Neural cell (in vitro differentiated cells): ENCODE data around the gene CD226. TPM values are rescaled to one million over a fixed set of nuclear protein-coding genes. Genes with fewer than 3 reads are reported as not detected.

Experiments used
- H2AFZ ChIP-seq: fragments of 200-600, 300-800 bp; sonication (generic), shearing (Covaris generic); 2 replicates; pipeline ENCODE4 v1.6.0; 2014; ENCODE audit warnings: low read depth, mild to moderate bottlenecking, antibody characterized with exemption, low read length, moderate library complexity
- H3F3A ChIP-seq: fragments of 200-600 bp; shearing (Covaris generic); 2 replicates; pipeline ENCODE4 v1.6.1; 2016; ENCODE audit warnings: mild to moderate bottlenecking, moderate library complexity, mixed read lengths, antibody characterized with exemption, low read length; ENCODE audit not compliant: insufficient read depth, poor library complexity, severe bottlenecking
- H3K27ac ChIP-seq: fragments of 200-600, 300-800 bp; sonication (generic), shearing (Covaris generic); 2 replicates; pipeline ENCODE4 v1.5.1; 2014; ENCODE audit warnings: mild to moderate bottlenecking, low read length, moderate library complexity
- H3K27me3 ChIP-seq: fragments of 300-800, 200-600 bp; sonication (generic), shearing (Covaris generic); 2 replicates; pipeline ENCODE4 v1.6.0; 2014; ENCODE audit warnings: mild to moderate bottlenecking, low read depth, low read length, moderate library complexity; ENCODE audit not compliant: insufficient read depth
- H3K36me3 ChIP-seq: fragments of 300-800, 200-600 bp; sonication (generic), shearing (Covaris generic); 2 replicates; pipeline ENCODE4 v1.5.1; 2014; ENCODE audit warnings: mild to moderate bottlenecking, antibody characterized with exemption, low read length, moderate library complexity; ENCODE audit not compliant: insufficient read depth
- H3K4me2 ChIP-seq: fragments of 300-800, 200-600 bp; sonication (generic), shearing (Covaris generic); 2 replicates; pipeline ENCODE4 v1.6.0; 2014; ENCODE audit warnings: mild to moderate bottlenecking, low read length
- H3K4me3 ChIP-seq: fragments of 300-800, 200-600 bp; sonication (generic), shearing (Covaris generic); 2 replicates; pipeline ENCODE4 v1.5.1; 2014; ENCODE audit warnings: mild to moderate bottlenecking, low read length, moderate library complexity
- H3K79me2 ChIP-seq: fragments of 200-600 bp; shearing (Covaris generic); replicated peaks from 2 replicates; pipeline ENCODE4 v1.6.0; 2014; ENCODE audit warnings: mild to moderate bottlenecking, low read length, moderate library complexity; ENCODE audit not compliant: insufficient read depth
- H3K9ac ChIP-seq: fragments of 300-800, 200-600 bp; sonication (generic), shearing (Covaris generic); 2 replicates; pipeline ENCODE4 v1.6.1; 2016; ENCODE audit warnings: mild to moderate bottlenecking, low read length, mixed read lengths
- H3K9me2 ChIP-seq: fragments of 200-600 bp; shearing (Covaris generic); 2 replicates; pipeline ENCODE4 v1.6.1; 2016; ENCODE audit warnings: mild to moderate bottlenecking, low read length, mixed read lengths; ENCODE audit not compliant: insufficient read depth
- H3K9me3 ChIP-seq: fragments of 200-600, 300-800 bp; sonication (generic), shearing (Covaris generic); 2 replicates; pipeline ENCODE4 v1.6.1; 2016; ENCODE audit warnings: mild to moderate bottlenecking, mixed run types, low read length, moderate library complexity, mixed read lengths
- H4K20me1 ChIP-seq: fragments of 200-600 bp; shearing (Covaris generic); 2 replicates; pipeline ENCODE4 v1.6.1; 2016; ENCODE audit warnings: mild to moderate bottlenecking, mixed run types; ENCODE audit not compliant: insufficient read depth
- CTCF ChIP-seq: fragments of 450-650 bp; IDR thresholded peaks from 2 replicates; pipeline ENCODE4 v1.5.1; 2014; ENCODE audit warnings: antibody characterized with exemption, mild to moderate bottlenecking, moderate library complexity; ENCODE audit not compliant: poor library complexity, severe bottlenecking
- EP300 ChIP-seq: fragments of 450-650 bp; conservative IDR thresholded peaks from 2 replicates; pipeline ENCODE4 v1.6.1; 2014; ENCODE audit warnings: antibody characterized with exemption, mild to moderate bottlenecking, moderate library complexity; ENCODE audit not compliant: poor library complexity, severe bottlenecking
- EZH2 ChIP-seq: fragments of 200-600, 300-800 bp; shearing (Covaris generic), sonication (generic); IDR thresholded peaks from 2 replicates; pipeline ENCODE4 v1.6.1; 2014; ENCODE audit warnings: antibody characterized with exemption, low read length, borderline replicate concordance, mild to moderate bottlenecking; ENCODE audit not compliant: insufficient read depth, poor library complexity, severe bottlenecking
- MXI1 ChIP-seq: fragments of 450-650 bp; conservative IDR thresholded peaks from 2 replicates; pipeline ENCODE4 v1.6.1; 2014; ENCODE audit warnings: antibody characterized with exemption, mild to moderate bottlenecking; ENCODE audit not compliant: poor library complexity, severe bottlenecking
- POLR2AphosphoS5 ChIP-seq: IDR thresholded peaks from 2 replicates; pipeline ENCODE4 v1.6.1; 2012
- RAD21 ChIP-seq: fragments of 450-650 bp; conservative IDR thresholded peaks from 2 replicates; pipeline ENCODE4 v1.6.1; 2014; ENCODE audit warnings: antibody characterized with exemption, mild to moderate bottlenecking, moderate library complexity
- SMC3 ChIP-seq: fragments of 450-650 bp; conservative IDR thresholded peaks from 2 replicates; pipeline ENCODE4 v1.6.1; 2014; ENCODE audit warnings: antibody characterized with exemption, mild to moderate bottlenecking, moderate library complexity; ENCODE audit not compliant: poor library complexity
- TAF1 ChIP-seq: IDR thresholded peaks from 2 replicates; pipeline ENCODE4 v1.6.1; 2012; ENCODE audit warnings: low read depth
- polyA plus RNA-seq: library from polyadenylated mRNA; depleted of rRNA; stranded (reverse); fragments of >200 nt; gene quantifications from 2 replicates; pipeline ENCODE4 v1.2.3, GENCODE V29; 2014

Gene CD226
- polyA plus RNA-seq, 1 donor from 2014 or later: 0.11 TPM

- no peaks in the 10 kb centered on the region for H3F3A ChIP-seq
- no peaks in the 10 kb centered on the region for H3K79me2 ChIP-seq
- peaks cover 8% of the 10 kb centered on the region for H3K9me3 ChIP-seq
- H3K4me3 ChIP-seq: no peak overlapping the region
- no peaks in the 10 kb centered on the region for H3K9me2 ChIP-seq
- no peak overlapping the region for H3K27ac ChIP-seq
- TF ChIP-seq RAD21: no peak
- no peak for TF ChIP-seq CTCF
- no peak overlapping the region for H3K4me2 ChIP-seq
- no peak overlapping the region for H2AFZ ChIP-seq
- no peaks in the 10 kb centered on the region for H4K20me1 ChIP-seq
- no peak overlapping the region for H3K9ac ChIP-seq
- no peaks in the 10 kb centered on the region for H3K36me3 ChIP-seq
- no peaks in the 10 kb centered on the region for H3K27me3 ChIP-seq
Measured at GRCh38 chr18:69813559-69813958, 134.1 kb downstream of the CD226 start.

DNA sequence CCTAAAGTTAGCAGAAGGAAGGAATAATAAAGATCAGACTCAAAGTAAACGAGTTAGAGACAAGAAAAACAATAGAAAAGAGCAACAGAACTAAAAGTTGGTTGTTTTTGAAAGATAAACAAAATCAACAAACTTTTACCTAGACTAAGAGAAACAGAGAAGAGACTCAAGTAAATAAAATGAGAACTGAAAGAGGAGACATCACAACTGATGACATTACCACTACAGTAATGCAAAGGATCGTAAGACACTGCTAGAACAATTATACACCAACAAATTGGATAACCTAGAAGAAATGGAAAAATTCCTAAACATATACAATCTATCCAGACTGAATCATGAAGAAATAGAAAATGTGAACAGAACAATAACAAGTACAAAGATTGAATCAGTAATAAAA lies 139.3 kb downstream of the CD226 start:
- no peak for TF ChIP-seq POLR2AphosphoS5
- TF ChIP-seq SMC3: no peak
- no peak for TF ChIP-seq EP300
- no peak for TF ChIP-seq EZH2
- no peak for TF ChIP-seq MXI1
- TF ChIP-seq TAF1: no peak
- TF ChIP-seq CTCF: no peak
- H3K27me3 ChIP-seq: no peaks in the 10 kb centered on the region
- H3K9ac ChIP-seq: no peak overlapping the region
- no peaks in the 10 kb centered on the region for H4K20me1 ChIP-seq
- no peaks in the 10 kb centered on the region for H3K36me3 ChIP-seq
- H3K27ac ChIP-seq: no peak overlapping the region
- no peaks in the 10 kb centered on the region for H3K79me2 ChIP-seq
- no peaks in the 10 kb centered on the region for H3K9me2 ChIP-seq
- H3K9me3 ChIP-seq: peaks cover 8% of the 10 kb centered on the region
- no peaks in the 10 kb centered on the region for H3F3A ChIP-seq
- no peak overlapping the region for H3K4me3 ChIP-seq
- no peak overlapping the region for H2AFZ ChIP-seq
- H3K4me2 ChIP-seq: no peak overlapping the region

DNA sequence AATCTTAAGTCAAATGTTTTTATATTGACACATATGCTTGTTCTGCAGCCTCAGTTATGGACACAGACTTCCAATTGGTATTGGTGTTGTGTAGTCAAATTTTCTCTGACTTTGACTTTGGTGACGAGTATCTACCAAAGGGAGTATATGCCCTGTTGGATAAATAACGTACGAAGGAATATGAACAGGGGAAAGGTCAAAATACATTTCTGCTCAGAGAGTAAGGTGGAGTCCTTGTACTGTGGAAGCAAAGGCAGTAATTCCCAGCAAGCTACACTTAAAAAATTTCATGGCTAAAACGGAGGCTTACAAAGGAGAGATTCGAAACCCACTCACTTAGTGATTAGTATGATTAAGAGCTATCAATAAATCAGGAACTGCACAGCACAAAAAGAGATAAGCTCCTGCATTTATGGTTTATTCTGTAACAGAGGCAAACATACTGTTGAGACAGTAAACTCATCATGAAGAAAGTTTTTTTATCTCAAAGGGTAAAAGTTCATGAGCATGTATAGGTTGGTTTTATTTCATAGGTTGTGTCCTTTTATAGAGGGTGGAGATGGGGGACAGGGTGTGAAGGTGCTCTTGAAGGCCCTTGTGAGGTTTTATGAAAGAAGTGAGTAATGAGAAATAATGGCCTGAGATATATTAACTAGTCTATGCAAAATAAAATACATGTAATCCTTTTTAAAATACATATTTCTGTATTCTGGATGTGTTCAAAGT lies 142.7 kb downstream of the CD226 start:
- Histone ChIP-seq H3K9me2 (no peaks in the 10 kb centered on the region), H3K4me3 (no peak overlapping the region), H3K9me3 (peaks cover 1% of the 10 kb centered on the region), H3K36me3 (no peaks in the 10 kb centered on the region), H4K20me1 (no peaks in the 10 kb centered on the region), H3F3A (no peaks in the 10 kb centered on the region), H3K27me3 (no peaks in the 10 kb centered on the region), H3K27ac (no peak overlapping the region), H3K4me2 (no peak overlapping the region), H2AFZ (no peak overlapping the region), H3K79me2 (no peaks in the 10 kb centered on the region), H3K9ac (no peak overlapping the region)
- no peak for TF ChIP-seq TAF1
- TF ChIP-seq MXI1: no peak
- no peak for TF ChIP-seq EP300
